ENCODE measurements around the gene DGKE. TPM values are rescaled to one million over a fixed set of nuclear protein-coding genes. Genes with fewer than 3 reads are reported as not detected.

DGKE gene
- total and polyA plus RNA-seq, 2 of the 13 experiments (the other 11 are each of a cell fraction or from before 2014, with no cell fraction given): 3.2 to 5.3 TPM

DNA sequence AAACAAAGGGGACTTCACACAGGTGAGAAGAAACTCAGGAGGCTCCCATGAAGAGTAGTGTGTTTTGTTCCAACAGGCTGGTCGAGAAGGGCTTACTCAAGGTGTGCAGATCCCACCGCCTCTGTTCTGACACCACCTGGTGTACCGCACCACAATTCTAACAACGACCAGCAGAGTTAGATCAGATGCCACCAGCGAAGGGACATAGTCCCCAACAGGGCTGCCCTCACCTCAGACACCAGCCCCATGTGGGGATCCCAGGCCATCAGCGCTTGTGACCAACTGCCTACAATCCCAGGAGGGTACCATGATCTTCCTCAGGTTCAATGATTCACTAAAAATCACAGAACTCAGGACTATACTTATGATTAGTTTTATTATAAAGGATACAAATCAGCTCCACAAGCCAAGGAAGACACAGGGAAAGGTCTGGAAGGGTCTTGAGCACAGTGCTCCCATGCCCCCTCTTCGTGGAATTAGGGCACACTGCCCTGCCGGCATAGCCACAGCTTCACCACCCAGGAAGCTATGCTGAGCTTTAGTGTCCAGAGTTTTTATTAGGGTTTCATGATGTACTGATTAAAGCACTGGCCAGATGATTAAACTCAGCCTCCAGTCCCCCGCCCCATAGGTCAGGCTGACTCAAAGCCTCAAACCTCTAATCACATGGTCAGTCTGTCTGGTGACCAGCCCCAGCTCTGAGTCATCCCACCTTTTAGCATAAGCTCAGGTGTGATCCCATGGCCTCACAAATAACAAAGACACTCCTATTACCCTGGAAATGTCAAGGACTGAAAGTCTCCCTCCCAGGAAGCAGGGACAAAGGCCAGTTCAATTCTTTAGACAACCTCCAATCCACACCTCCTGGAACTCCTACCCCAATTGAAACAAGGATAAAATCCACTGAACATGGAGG lies 53.9 kb downstream of the DGKE start (continued):
- TF ChIP-seq ZFP37 (CRISPR knock-in tag; IDR thresholded peaks at IDR 0.05; ENCODE audit: borderline replicate concordance) (no peak), ZBTB7A (CRISPR knock-in tag; IDR thresholded peaks at IDR 0.05) (no peak), ZNF775 (CRISPR knock-in tag; IDR thresholded peaks at IDR 0.05; ENCODE audit: borderline replicate concordance) (no peak), ZNF747 (CRISPR knock-in tag; IDR thresholded peaks at IDR 0.05; ENCODE audit: borderline replicate concordance) (no peak), ZFP36L2 (CRISPR knock-in tag; IDR thresholded peaks at IDR 0.05) (no peak), ZSCAN21 (CRISPR knock-in tag; IDR thresholded peaks at IDR 0.05; ENCODE audit: borderline replicate concordance) (0 out of 2 replicates have a peak, but pooled peaks have one; percentile 25), ZNF570 (CRISPR knock-in tag; IDR thresholded peaks at IDR 0.05; ENCODE audit: borderline replicate concordance) (no peak), EHMT2 (IDR thresholded peaks at IDR 0.05; ENCODE audit: borderline replicate concordance, low read depth, low read length) (no peak), BHLHE40 (IDR thresholded peaks at IDR 0.05; ENCODE audit: low read length) (0 out of 2 replicates have a peak, but pooled peaks have one; percentile 35), MTF2 (CRISPR knock-in tag; IDR thresholded peaks at IDR 0.05; ENCODE audit: borderline replicate concordance) (no peak), ZKSCAN1 (IDR thresholded peaks at IDR 0.05; ENCODE audit: low read length) (no peak), ZNF777 (CRISPR knock-in tag; IDR thresholded peaks at IDR 0.05) (no peak), ZNF253 (CRISPR knock-in tag; IDR thresholded peaks at IDR 0.05; ENCODE audit: borderline replicate concordance) (no peak), MLLT10 (CRISPR knock-in tag; IDR thresholded peaks at IDR 0.05) (no peak), HCFC1 (IDR thresholded peaks at IDR 0.05; ENCODE audit: low read depth, low read length) (no peak), HMG20A (CRISPR knock-in tag; IDR thresholded peaks at IDR 0.05; ENCODE audit: borderline replicate concordance) (peak; percentile 27; the same call in 1 of the 2 replicates), ZFP82 (CRISPR knock-in tag; IDR thresholded peaks at IDR 0.05; ENCODE audit: borderline replicate concordance) (no peak), TRIM24 (CRISPR knock-in tag; IDR thresholded peaks at IDR 0.05) (no peak), GTF2F1 (IDR thresholded peaks at IDR 0.05; ENCODE audit: low read length) (no peak), ZKSCAN5 (CRISPR knock-in tag; IDR thresholded peaks at IDR 0.05) (no peak), ZNF329 (CRISPR knock-in tag; IDR thresholded peaks at IDR 0.05; ENCODE audit: low read depth) (no peak), ZNF749 (CRISPR knock-in tag; IDR thresholded peaks at IDR 0.05; ENCODE audit: borderline replicate concordance) (no peak), ARNTL (CRISPR knock-in tag; IDR thresholded peaks at IDR 0.05) (no peak), ELF1 (CRISPR knock-in tag; IDR thresholded peaks at IDR 0.05) (no peak)
- TF ChIP-seq, protein P1, sequence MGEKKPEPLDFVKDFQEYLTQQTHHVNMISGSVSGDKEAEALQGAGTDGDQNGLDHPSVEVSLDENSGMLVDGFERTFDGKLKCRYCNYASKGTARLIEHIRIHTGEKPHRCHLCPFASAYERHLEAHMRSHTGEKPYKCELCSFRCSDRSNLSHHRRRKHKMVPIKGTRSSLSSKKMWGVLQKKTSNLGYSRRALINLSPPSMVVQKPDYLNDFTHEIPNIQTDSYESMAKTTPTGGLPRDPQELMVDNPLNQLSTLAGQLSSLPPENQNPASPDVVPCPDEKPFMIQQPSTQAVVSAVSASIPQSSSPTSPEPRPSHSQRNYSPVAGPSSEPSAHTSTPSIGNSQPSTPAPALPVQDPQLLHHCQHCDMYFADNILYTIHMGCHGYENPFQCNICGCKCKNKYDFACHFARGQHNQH (CRISPR knock-in tag; IDR thresholded peaks at IDR 0.05): 0 out of 2 replicates have a peak, but pooled peaks have one; percentile 46
- TF ChIP-seq, protein P2, sequence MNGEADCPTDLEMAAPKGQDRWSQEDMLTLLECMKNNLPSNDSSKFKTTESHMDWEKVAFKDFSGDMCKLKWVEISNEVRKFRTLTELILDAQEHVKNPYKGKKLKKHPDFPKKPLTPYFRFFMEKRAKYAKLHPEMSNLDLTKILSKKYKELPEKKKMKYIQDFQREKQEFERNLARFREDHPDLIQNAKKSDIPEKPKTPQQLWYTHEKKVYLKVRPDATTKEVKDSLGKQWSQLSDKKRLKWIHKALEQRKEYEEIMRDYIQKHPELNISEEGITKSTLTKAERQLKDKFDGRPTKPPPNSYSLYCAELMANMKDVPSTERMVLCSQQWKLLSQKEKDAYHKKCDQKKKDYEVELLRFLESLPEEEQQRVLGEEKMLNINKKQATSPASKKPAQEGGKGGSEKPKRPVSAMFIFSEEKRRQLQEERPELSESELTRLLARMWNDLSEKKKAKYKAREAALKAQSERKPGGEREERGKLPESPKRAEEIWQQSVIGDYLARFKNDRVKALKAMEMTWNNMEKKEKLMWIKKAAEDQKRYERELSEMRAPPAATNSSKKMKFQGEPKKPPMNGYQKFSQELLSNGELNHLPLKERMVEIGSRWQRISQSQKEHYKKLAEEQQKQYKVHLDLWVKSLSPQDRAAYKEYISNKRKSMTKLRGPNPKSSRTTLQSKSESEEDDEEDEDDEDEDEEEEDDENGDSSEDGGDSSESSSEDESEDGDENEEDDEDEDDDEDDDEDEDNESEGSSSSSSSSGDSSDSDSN (CRISPR knock-in tag; IDR thresholded peaks at IDR 0.05): no peak
- TF ChIP-seq, protein P3, sequence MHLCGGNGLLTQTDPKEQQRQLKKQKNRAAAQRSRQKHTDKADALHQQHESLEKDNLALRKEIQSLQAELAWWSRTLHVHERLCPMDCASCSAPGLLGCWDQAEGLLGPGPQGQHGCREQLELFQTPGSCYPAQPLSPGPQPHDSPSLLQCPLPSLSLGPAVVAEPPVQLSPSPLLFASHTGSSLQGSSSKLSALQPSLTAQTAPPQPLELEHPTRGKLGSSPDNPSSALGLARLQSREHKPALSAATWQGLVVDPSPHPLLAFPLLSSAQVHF (CRISPR knock-in tag; IDR thresholded peaks at IDR 0.05): no peak

Data from HepG2 (cell line).